Non-pigmented ciliary epithelial cell (primary cell): ENCODE results near the gene CLEC7A.

Source experiments
- DNase-seq: peaks from one replicate; pipeline ENCODE4 v3.0.0-alpha.2; 2010; ENCODE audit warnings: low read depth

CLEC7A gene

GRCh38 chr12:10140001-10140400 lies 10.0 kb upstream of the CLEC7A start:
- peak; percentile 34 for DNase-seq

- no peak for DNase-seq
Measured at GRCh38 chr12:10136637-10137205, 6.7 kb upstream of the CLEC7A start.

GRCh38 chr12:10135126-10135525 lies 5.1 kb upstream of the CLEC7A start:
- no peak for DNase-seq

- no peak for DNase-seq
Measured at GRCh38 chr12:10132850-10133370, 2.9 kb upstream of the CLEC7A start.

- no peak for DNase-seq
Measured at GRCh38 chr12:10131111-10131690, 1.2 kb upstream of the CLEC7A start.

GRCh38 chr12:10128687-10129086 lies 1.3 kb downstream of the CLEC7A start:
- no peak for DNase-seq

GRCh38 chr12:10126413-10126812 lies 3.6 kb downstream of the CLEC7A start:
- DNase-seq = no peak

- DNase-seq = no peak
Measured at GRCh38 chr12:10122689-10123088, 7.3 kb downstream of the CLEC7A start.

GRCh38 chr12:10121278-10121677 lies 8.7 kb downstream of the CLEC7A start:
- DNase-seq = no peak

GRCh38 chr12:10119066-10119465 lies 10.9 kb downstream of the CLEC7A start:
- no peak for DNase-seq

- DNase-seq = no peak
Measured at GRCh38 chr12:10115890-10116289, 14.1 kb downstream of the CLEC7A start.

- DNase-seq = no peak
Measured at GRCh38 chr12:10115311-10115710, 14.7 kb downstream of the CLEC7A start.

- DNase-seq = no peak
Measured at GRCh38 chr12:10113920-10114319, 16.1 kb downstream of the CLEC7A start.

GRCh38 chr12:10113075-10113474 lies 16.9 kb downstream of the CLEC7A start:
- no peak for DNase-seq

GRCh38 chr12:10111451-10111850 lies 18.5 kb downstream of the CLEC7A start:
- no peak for DNase-seq

- no peak for DNase-seq
Measured at GRCh38 chr12:10110256-10110844, 19.6 kb downstream of the CLEC7A start.

- DNase-seq = no peak
Measured at GRCh38 chr12:10102322-10102721, 27.7 kb downstream of the CLEC7A start.

- DNase-seq = no peak
Measured at GRCh38 chr12:10101648-10102220, 28.3 kb downstream of the CLEC7A start.

GRCh38 chr12:10101042-10101579 lies 28.9 kb downstream of the CLEC7A start:
- DNase-seq = no peak

- DNase-seq = no peak
Measured at GRCh38 chr12:10098791-10099190, 31.2 kb downstream of the CLEC7A start, which contains the start of gene CLEC1A. CLEC1A (minus strand) TSS chr12:10098985; CDS start chr12:10098922, 63 bp downstream.

GRCh38 chr12:10097521-10097920 lies 32.5 kb downstream of the CLEC7A start:
- DNase-seq = no peak

GRCh38 chr12:10095971-10096370 lies 34.0 kb downstream of the CLEC7A start:
- DNase-seq = no peak
